ENCODE data around the gene ZNF423. TPM values are rescaled to one million over a fixed set of nuclear protein-coding genes. Genes with fewer than 3 reads are reported as not detected.
A peak's percentile ranks its signal among the peaks of the same experiment; 100 is the strongest.

Gene ZNF423
- total and polyA plus RNA-seq, 2 of the 13 experiments (the other 11 are each of a cell fraction or from before 2014, with no cell fraction given) = 0.07 to 0.31 TPM

- TF ChIP-seq MLLT10 (CRISPR knock-in tag; IDR thresholded peaks at IDR 0.05) (no peak), ZFP62 (CRISPR knock-in tag; IDR thresholded peaks at IDR 0.05) (no peak), FOXK2 (IDR thresholded peaks at IDR 0.05) (no peak), ZNF350 (CRISPR knock-in tag; IDR thresholded peaks at IDR 0.05; ENCODE audit: borderline replicate concordance, low read depth) (no peak), BRCA1 (CRISPR knock-in tag; IDR thresholded peaks at IDR 0.05) (no peak), ZNF414 (CRISPR knock-in tag; IDR thresholded peaks at IDR 0.05) (no peak), ZFP82 (CRISPR knock-in tag; IDR thresholded peaks at IDR 0.05; ENCODE audit: borderline replicate concordance) (no peak), ZNF768 (CRISPR knock-in tag; IDR thresholded peaks at IDR 0.05) (no peak), MEF2D (CRISPR knock-in tag; IDR thresholded peaks at IDR 0.05) (no peak)
Observed at GRCh38 chr16:49490321-49490705, 365.6 kb downstream of the ZNF423 start (continued).

- 39% methylated on average over 5 of the region's 7 CpGs for WGBS (ENCODE audit: low lambda C conversion rate)
- in situ Hi-C loops (cut with HindIII; ENCODE audit: extremely low pct_ligation_motif_present, low pct_unique_long_range_greater_than_20kb) = loop anchor here (10.0 kb wide), 1 partner anchor 435 kb away; no protein-coding TSS in a partner anchor
Observed at GRCh38 chr16:49489686-49490320, 366.1 kb downstream of the ZNF423 start.

More at GRCh38 chr16:49489686-49490320, 366.1 kb downstream of the ZNF423 start:
- no TSS peak for BruUV-seq (replicated peaks)
- POLR2A ChIA-PET = no interaction called here
- Histone ChIP-seq H3K4me3 (replicated peaks in 1 of 3; ENCODE audit: insufficient read depth in 1 of 3, low read depth in 2 of 3, low read length in 3 of 3) (no peak overlapping the region), H4K20me1 (ENCODE audit: insufficient read depth, low read length) (no peaks in the 10 kb centered on the region), H3K9me3 (ENCODE audit: low read length) (no peaks in the 10 kb centered on the region), H3K4me1 (ENCODE audit: insufficient read depth, low read length) (no peaks in the 10 kb centered on the region), H3K36me3 (replicated peaks in 1 of 2; ENCODE audit: control insufficient read depth in 1 of 2, insufficient read depth in 2 of 2, low read length in 2 of 2) (no peaks in the 10 kb centered on the region), H3K9ac (ENCODE audit: insufficient read depth, low read depth, low read length) (no peak overlapping the region), H3K27me3 (ENCODE audit: control insufficient read depth in 1 of 2, insufficient read depth in 2 of 2, low read length in 2 of 2) (peaks cover 0 to 11% of the 10 kb centered on the region in 2 experiments; a peak in 2 of 5 replicates), H3K27ac (ENCODE audit: extremely low read length, insufficient read depth, low read length) (no peak overlapping the region), H2AFZ (ENCODE audit: low read length) (no peak overlapping the region), H3K79me2 (ENCODE audit: insufficient read depth, low read length) (no peaks in the 10 kb centered on the region), H3K4me2 (ENCODE audit: low read depth, low read length) (no peak overlapping the region)
- no peak for FAIRE-seq
- DNase-seq (ENCODE audit: low spot score) = no peak
- CTCF ChIA-PET (ENCODE audit: low intra/inter-chr PET ratio, low total read pairs) = interaction anchor here (1.0 kb wide), 1 partner anchor 82 kb away, joined by 3 read pairs; no protein-coding TSS in a partner anchor
- no peak for ATAC-seq
- intact Hi-C loops (cut with micrococcal nuclease; ENCODE audit: unreplicated experiment) = loop anchor here (5.0 kb wide), 1 partner anchor 432 kb away; no protein-coding TSS in a partner anchor
- TF ChIP-seq KLF16 (CRISPR knock-in tag; IDR thresholded peaks at IDR 0.05) (no peak), CTCF (CRISPR knock-in tag; IDR thresholded peaks at IDR 0.05) (peak; percentile 22; the same call in 1 of the 2 replicates)

Data from HepG2 (cell line).